D341Med (cell line): Measurements from ENCODE around the gene RPL18.

Experiments
- DNase-seq: peaks from one replicate; pipeline ENCODE4 v3.0.0; 2012; ENCODE audit warnings: low spot score

RPL18 gene

GRCh38 chr19:48614436-48615230 lies 4.3 kb downstream of the RPL18 start, which contains the start of gene FAM83E:
Gene FAM83E, minus strand, starts transcription at chr19:48615076. Its CDS starts 1,704 bp downstream, at chr19:48613372.
- peak; percentile 47 for DNase-seq

DNA sequence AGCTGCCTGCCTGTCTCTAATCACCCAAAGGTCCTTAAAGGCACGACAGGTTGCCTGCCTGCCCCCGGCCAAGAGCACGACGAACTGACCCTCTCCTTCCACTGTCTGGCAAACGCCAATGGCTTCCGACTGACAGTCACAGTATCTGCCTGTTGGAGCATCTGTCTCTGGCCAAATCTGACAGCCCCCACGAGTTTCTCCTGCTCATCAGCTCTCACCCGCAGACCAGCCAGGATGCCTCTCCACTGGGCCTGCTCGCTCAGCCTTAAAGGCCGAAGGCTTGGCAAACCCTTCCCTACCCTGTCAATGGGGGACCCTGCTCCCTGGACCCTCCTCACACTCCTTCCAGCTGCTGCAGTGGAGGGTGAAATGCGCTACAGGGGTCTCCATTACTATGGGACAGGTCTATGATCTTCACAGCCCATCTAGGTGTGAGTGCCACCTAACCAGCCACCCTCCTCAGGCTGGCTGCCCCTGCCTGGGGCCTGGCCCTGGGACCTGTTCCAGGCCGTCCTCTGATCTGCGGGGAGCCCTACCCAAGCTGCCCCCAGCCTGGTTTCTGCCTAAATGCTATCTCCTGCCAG lies 5.0 kb downstream of the RPL18 start:
- peak; percentile 53 for DNase-seq

GRCh38 chr19:48613024-48613851 lies 5.7 kb downstream of the RPL18 start:
- DNase-seq: peak; percentile 52

GRCh38 chr19:48611872-48612271 lies 7.1 kb downstream of the RPL18 start:
- no peak for DNase-seq

DNA sequence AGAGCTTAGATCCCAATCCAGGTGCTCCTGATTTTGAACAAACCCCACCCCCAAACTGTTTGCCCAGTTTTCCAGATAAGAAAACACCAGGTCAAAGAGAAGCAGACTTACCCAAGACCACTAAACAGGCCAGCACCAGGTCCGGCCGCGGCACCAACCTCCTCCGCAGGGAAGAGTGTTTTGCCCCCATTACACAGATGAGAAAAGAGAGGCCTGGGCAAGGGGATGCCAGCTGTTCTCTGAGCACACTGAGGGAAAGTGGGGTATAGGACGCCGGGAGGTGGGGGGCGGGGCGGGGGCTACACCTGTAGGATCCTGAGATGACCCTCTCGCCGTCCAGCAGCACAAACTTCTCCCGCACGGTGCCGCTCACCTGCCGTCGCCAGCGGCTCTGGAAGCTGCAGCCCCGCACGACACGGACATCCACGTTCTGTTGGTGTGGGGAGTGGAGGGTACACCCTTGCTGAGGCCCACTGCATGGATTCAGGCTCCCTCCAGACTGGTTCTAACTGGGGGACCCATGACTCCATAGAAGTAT lies 9.3 kb downstream of the RPL18 start:
- DNase-seq: no peak

DNA sequence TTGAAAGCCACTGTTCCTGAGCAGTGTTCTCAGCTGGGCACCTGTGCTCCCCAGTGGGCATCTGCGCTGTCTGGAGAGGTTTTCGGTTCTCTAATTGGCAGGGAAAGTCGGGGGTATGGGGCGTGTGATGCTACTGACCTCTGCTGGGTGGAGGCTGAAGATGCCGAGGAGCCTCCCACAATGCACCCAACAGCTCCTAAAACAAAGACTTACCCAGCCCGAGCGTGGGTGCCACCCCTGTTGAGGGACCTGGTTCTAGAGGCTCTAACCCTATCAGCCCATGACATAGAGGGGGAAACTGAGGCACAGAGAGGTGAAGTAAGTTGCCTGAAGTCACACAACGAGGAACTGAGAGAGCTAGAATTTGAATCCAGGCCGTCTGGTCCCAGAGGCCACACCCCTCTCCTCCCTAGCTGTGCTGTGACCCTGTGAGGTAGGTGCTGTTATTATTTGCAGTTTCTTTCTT lies 10.1 kb downstream of the RPL18 start:
- peak; percentile 86 for DNase-seq

DNA sequence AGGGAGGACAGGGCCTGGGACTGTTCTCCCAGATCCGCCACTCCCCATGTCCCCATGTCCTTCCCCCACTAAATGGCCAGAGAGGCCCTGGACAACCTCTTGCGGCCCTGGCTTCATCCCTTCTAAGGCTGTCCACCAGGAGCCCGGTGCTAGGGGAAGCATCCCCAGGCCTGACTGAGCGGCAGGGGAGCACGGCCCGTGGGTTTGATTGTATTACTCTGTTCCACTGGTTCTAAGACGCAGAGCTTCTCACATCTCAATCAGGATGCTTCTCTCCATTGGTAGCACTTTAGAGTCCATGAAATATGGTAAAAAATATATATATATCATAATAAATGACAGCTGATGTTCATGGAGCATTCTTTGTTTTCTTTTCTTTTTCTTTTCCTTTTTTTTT lies 11.6 kb downstream of the RPL18 start:
- no peak for DNase-seq

GRCh38 chr19:48606463-48607358 lies 12.3 kb downstream of the RPL18 start, which contains the start of gene SPACA4:
Gene SPACA4, plus strand, starts transcription at chr19:48606742. Its CDS starts 237 bp downstream, at chr19:48606979.
- DNase-seq: no peak

- DNase-seq: no peak
These were observed 15.1 kb downstream of the RPL18 start for GRCh38 chr19:48603850-48604249.

DNA sequence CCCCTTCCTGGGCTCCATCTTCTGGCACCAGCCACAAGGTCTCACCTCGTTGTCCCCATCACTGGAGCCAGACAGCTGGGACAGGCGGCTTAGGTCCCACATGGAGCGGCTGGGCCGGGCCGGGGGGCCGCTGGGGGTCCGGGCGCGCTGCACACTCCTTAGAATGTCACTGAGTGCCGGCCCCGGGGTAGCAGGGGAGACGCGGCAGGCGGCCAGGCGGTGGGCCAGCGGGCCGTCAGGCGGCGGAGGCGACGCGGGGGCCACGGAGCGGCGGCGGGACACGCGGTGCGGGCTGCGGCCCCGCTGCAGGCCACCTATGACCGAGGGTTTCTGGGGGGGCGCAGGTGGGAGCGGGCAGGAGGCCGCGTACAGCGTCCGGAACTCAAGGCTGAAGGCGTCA lies 15.5 kb downstream of the RPL18 start:
- peak; percentile 42 for DNase-seq

DNA sequence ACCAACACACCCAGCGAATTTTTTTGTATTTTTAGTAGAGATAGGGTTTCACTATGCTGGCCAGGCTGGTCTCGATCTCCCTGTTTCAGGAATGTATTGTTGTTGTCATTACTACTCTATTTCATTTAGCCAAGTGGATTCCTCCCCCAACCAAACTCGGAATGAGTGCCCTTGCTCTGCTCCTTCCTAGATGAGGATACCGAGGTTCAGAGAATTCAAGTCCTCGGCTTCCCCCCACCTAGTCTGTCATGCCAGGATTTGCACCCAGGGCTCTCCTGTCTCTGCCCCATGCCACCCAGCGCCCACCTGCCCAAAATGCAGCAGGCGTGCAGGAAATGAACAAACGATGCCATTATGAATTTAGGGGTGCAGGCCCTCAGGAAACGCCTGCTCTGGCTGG lies 16.0 kb downstream of the RPL18 start:
- DNase-seq: no peak

DNA sequence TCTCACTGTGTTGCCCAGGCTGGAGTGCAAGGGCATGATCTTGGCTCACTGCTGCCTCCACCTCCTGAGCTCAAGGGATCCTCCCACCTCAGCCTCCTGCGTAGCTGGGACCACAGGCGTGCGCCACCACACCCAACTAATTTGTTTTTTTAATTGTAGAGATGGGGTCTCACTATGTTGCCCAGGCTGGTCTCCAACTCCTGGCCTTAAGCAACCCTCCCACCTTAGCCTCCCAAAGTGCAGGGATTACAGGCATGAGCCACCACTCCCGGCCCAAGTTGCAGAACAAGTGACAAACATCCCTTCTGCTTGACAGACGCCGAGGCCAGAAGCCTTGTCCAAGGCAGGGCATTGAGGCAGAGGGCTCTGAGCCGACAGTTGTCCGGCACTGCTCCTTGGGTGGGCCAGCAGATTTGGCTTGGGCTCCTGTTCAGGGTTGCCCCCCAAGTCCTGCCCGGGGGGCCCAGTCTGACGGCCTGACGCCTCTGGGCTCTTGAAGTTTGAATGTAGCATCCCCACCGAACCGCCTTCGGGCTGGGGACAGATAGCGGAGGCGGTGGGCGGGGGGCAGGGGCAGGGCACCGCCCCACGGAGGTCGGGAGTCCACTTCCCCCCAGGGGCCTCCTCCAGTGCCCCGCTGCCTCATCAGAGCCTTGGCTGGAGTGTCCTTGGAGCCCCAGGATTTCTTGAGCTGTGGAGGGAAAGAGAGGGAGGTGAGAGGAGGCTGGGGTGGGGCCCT lies 18.1 kb downstream of the RPL18 start:
- DNase-seq: peak; percentile 30

DNA sequence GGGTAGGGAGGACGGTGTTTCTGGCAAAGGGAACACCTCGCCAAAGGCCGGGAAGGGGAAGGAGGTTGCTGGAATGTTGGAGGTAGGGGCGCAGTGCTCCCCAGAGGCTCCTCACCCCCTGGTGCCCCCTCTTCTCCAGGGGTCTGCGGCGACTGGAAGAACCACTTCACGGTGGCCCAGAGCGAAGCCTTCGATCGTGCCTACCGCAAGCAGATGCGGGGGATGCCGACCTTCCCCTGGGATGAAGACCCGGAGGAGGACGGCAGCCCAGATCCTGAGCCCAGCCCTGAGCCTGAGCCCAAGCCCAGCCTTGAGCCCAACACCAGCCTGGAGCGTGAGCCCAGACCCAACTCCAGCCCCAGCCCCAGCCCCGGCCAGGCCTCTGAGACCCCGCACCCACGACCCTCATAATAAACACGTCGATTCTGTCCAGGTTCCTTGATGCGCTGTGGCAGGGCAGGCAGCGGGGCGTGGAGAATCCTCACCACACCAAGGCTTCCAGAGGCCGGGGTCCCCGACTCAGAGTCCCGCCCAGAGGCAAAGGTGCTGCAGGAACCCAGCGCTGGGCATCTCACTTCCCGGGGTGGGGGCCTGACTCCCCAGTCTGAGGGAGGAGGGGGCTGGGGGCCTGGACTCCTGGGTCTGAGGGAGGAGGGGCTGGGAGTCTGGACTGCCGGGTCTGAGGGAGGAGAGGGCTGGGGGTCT lies 19.8 kb downstream of the RPL18 start:
- peak; percentile 34 for DNase-seq

GRCh38 chr19:48596679-48597465 lies 22.1 kb downstream of the RPL18 start:
- DNase-seq: peak; percentile 29

DNA sequence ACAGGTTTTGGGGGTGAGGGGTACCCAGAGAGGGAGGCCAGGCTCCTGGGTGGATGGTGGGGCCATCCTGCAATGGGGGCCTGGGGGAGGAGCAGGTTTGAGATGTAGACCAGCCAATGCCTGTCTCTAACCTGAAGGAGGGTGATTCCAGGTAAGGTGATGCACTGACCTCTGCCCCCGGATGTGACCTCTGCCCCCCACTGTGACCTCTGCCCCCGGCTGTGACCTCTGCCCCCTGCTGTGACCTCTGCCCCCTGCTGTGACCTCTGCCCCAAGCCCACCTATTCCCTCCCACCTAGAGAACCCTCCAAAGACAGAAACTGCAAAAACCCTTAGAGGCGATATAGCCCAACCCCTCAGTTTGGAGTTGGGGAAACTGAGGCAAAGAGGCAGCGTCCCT lies 22.7 kb downstream of the RPL18 start:
- DNase-seq: no peak

DNA sequence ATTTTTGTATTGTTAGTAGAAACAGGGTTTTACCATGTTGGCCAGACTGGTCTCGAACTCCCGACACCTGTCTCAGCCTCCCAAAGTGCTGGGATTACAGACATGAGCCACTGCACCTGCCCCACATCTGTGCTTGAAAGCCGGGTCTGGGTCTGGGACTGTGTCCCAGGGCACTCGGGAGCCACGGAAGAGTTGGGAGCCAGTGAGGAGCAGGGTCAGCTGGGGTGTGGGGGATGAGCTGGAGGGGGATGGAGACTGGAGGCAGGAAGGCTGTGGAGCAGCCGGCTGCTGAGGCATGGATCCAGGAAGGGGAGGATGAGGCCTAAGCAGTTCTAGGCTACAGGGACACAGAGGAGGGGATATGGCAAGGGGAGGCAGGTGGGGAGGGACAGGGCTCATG lies 23.1 kb downstream of the RPL18 start:
- DNase-seq: peak; percentile 26

DNA sequence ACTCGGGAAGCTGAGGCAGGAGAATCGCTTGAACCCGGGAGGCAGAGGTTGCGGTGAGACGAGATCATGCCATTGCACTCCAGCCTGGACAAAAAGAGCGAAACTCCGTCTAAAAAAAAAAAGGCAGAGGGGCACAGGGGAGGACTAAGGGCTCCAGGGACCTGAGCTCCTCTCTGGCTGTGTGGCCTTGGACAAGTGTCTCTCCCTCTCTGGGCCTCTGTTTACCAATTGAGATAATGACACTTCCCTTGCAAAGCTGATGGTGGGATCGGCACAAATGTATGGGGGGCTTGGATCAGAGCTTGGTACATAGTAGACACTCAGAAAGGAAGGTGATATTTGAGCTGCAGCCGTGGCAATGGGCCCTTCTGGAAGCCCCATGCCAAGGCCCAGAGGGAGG lies 23.8 kb downstream of the RPL18 start:
- no peak for DNase-seq

DNA sequence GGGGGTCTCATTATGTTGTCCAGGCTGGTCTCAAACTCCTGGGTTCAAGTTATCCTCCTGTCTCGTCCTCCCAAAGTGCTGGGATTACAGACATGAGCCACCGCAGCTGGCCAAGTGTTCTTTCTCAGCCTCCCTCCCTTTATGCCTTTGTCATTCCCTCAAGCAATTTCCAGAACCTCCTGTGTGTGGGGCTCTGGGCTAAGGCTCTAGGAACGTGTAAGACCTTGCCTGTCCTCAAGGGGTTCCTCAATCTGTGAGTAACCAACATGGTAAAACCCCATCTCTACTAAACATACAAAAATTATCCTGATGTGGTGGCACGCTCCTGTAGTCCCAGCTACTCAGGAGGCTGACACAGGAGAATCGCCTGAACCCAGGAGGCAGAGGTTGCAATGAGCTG lies 28.0 kb downstream of the RPL18 start:
- no peak for DNase-seq
